H1 (cell line): ENCODE data around the gene TDG. TPM values are rescaled to one million over a fixed set of nuclear protein-coding genes. Genes with fewer than 3 reads are reported as not detected.

Source experiments
- ATF3 ChIP-seq: IDR thresholded peaks from 2 replicates; pipeline ENCODE4 v1.6.1; 2011; ENCODE audit warnings: low read depth, mild to moderate bottlenecking, low read length; ENCODE audit not compliant: insufficient read depth
- CHD1 ChIP-seq: IDR thresholded peaks from 2 replicates; pipeline ENCODE4 v1.6.1; 2012; ENCODE audit warnings: low read depth, low read length, improper control_type of control experiment
- CHD7 ChIP-seq: fragments of 300-600 bp; sonication (generic); IDR thresholded peaks from 2 replicates; pipeline ENCODE4 v1.7.1; 2012; ENCODE audit warnings: low read length, moderate library complexity, mild to moderate bottlenecking, inconsistent platforms; ENCODE audit not compliant: insufficient replicate concordance
- KDM4A ChIP-seq: IDR thresholded peaks from one replicate; pipeline ENCODE4 v1.7.1; 2012; ENCODE audit warnings: low read depth, mild to moderate bottlenecking, moderate library complexity, low read length, inconsistent platforms; ENCODE audit not compliant: severe bottlenecking
- RNF2 ChIP-seq: fragments of 200-900, 300-1000 bp; sonication (generic); IDR thresholded peaks from 2 replicates; pipeline ENCODE4 v1.7.1; 2016; ENCODE audit warnings: borderline replicate concordance, low read depth, mild to moderate bottlenecking, antibody characterized with exemption, low read length; ENCODE audit not compliant: poor library complexity, severe bottlenecking; ENCODE audit errors: missing control alignments
- SAP30 ChIP-seq: fragments of 300-600 bp; sonication (generic); IDR thresholded peaks from 2 replicates; pipeline ENCODE4 v1.7.1; 2012; ENCODE audit warnings: low read length, moderate library complexity, mild to moderate bottlenecking, inconsistent platforms; ENCODE audit not compliant: insufficient read depth, insufficient replicate concordance
- SP2 ChIP-seq: IDR thresholded peaks from 2 replicates; pipeline ENCODE4 v1.6.1; 2012; ENCODE audit warnings: mild to moderate bottlenecking, low read length, inconsistent platforms
- polyA plus RNA-seq, 7 experiments: library from polyadenylated mRNA; depleted of rRNA in 3 of 7; stranded (reverse) in 5 of 7; unstranded in 2 of 7; fragments of >200 nt in 5 of 7; fragments of 200-250 nt in 2 of 7; gene quantifications; 1 replicate in 5 of 7; 2 replicates in 1 of 7; 4 replicates in 1 of 7; pipeline versions ENCODE4 v1.2.1 to v1.2.3, GENCODE V29; 2011 to 2013; ENCODE audit warnings: missing spikeins in 2 of 7, mixed read lengths in 2 of 7
- total RNA-seq: library from RNA; stranded (reverse); fragmentation: NEBNext Ultra II Directional; extraction: Animal tissue kit (Norgen Biotek cat#: 25700); gene quantifications from 2 replicates; pipeline ENCODE4 v1.2.1, GENCODE V29; 2021

Gene TDG
- total and polyA plus RNA-seq, 2 of the 8 experiments (the other 6 are each of a cell fraction or from before 2014, with no cell fraction given) = 22.7 to 47.8 TPM

- TF ChIP-seq ATF3 (no peak), CHD7 (no peak), KDM4A (no peak), CHD1 (no peak), SP2 (no peak), SAP30 (no peak), RNF2 (no peak)
These were observed 33.3 kb downstream of the TDG start (continued) for GRCh38 chr12:103998976-103999375.
